VCaP (cell line): ENCODE measurements around the gene HMCN2.

Experiments
- H3K27ac ChIP-seq: fragments of 450-650 bp; 2 replicates; pipeline ENCODE4 v1.5.1; 2017
- TF ChIP-seq, protein P1 (sequence below): fragments of 450-650 bp; conservative IDR thresholded peaks from 2 replicates; pipeline ENCODE4 v1.5.1; 2017; ENCODE audit warnings: mild to moderate bottlenecking, moderate library complexity

Gene HMCN2

DNA sequence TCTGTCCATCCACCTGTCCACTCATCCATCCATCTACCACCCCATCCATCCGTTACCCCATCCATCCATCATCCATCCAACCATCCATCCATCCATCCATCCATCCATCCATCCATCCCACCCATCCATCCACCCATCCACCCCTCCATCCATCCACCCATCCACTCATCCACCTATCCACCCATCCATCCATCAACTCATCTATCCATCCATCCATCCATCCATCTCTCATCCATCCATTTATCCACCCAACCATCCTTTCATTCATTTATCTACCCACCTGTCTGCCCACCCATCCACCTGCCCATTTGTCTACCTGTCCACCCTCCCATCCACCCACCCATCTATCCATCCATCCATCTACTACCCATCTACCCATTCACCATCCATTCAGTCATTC lies 95.1 kb downstream of the HMCN2 start:
- TF ChIP-seq, protein P1, sequence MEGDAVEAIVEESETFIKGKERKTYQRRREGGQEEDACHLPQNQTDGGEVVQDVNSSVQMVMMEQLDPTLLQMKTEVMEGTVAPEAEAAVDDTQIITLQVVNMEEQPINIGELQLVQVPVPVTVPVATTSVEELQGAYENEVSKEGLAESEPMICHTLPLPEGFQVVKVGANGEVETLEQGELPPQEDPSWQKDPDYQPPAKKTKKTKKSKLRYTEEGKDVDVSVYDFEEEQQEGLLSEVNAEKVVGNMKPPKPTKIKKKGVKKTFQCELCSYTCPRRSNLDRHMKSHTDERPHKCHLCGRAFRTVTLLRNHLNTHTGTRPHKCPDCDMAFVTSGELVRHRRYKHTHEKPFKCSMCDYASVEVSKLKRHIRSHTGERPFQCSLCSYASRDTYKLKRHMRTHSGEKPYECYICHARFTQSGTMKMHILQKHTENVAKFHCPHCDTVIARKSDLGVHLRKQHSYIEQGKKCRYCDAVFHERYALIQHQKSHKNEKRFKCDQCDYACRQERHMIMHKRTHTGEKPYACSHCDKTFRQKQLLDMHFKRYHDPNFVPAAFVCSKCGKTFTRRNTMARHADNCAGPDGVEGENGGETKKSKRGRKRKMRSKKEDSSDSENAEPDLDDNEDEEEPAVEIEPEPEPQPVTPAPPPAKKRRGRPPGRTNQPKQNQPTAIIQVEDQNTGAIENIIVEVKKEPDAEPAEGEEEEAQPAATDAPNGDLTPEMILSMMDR, result no peak

DNA sequence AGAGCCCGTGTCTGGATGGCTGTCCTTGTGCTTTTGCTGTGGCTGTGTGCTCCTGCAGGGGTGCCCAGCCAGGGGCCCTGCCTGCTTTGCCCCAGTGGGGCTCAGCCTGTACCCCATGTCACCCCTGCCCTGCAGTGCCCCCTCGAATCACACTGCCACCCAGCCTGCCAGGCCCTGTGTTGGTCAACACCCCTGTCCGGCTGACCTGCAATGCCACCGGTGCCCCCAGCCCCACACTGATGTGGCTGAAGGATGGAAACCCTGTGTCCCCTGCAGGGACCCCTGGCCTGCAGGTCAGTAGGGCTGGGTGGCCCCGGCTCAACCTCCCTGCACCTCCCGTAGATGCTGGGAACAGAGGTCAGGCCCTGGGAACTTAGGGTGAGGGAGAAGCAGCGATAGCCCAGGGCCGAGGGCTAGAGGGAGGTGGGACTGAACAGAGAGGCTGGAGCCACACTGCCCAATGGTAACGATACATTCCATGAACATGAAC lies 96.4 kb downstream of the HMCN2 start:
- no peak overlapping the region for H3K27ac ChIP-seq
- TF ChIP-seq, protein P1, result no peak

More for the DNA sequence above, 95.1 kb downstream of the HMCN2 start:
- no peak overlapping the region for H3K27ac ChIP-seq

DNA sequence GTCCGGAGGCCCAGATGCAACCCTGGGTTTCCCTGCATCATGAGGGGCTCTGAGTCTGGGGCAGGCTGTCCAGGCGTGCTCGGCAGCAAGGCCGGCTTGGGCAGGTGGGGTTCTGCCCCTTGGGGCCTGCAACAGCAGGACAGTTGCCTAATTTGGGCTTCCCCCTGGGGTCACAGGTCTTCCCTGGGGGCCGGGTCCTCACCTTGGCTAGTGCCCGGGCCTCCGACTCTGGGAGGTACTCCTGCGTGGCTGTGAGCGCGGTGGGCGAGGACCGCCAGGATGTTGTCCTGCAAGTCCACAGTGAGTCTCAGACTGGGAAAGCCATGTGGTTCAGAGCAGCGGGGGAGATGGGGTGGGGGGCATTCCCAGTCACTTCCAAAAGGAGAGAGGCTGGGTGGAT lies 97.1 kb downstream of the HMCN2 start:
- TF ChIP-seq, protein P1, result no peak
- H3K27ac ChIP-seq, result no peak overlapping the region

DNA sequence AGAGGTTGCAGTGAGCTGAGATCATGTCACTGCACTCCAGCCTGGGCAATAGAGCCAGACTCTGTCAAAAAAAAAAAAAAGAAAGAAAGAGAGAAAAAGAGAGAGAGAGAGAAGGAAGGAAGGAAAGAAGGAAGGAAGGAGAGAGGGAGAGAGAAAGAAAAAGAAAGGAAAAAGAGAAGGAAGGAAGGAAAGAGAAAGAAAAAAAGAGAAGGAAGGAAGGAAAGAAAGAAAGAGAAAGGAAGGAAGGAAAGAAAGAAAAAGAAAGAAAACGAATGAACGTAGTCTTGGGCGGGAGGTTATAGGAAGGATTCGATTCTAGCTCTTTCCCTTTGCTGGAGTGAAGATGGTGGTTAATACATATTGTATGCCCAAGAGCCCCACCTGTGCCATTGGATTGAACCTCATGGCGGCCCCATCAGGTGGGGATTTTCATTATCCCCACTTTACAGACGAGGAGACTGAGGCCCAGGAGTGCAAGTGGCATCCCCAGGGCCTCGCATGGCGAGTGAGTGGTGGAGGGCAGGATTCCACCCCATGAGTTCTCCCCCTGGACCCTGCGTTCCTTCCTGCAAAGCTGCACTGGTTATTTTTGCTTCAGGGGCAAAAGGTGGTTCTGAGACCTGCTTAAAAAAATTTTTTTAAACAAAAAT lies 98.3 kb downstream of the HMCN2 start:
- no peak overlapping the region for H3K27ac ChIP-seq
- TF ChIP-seq, protein P1, result no peak

DNA sequence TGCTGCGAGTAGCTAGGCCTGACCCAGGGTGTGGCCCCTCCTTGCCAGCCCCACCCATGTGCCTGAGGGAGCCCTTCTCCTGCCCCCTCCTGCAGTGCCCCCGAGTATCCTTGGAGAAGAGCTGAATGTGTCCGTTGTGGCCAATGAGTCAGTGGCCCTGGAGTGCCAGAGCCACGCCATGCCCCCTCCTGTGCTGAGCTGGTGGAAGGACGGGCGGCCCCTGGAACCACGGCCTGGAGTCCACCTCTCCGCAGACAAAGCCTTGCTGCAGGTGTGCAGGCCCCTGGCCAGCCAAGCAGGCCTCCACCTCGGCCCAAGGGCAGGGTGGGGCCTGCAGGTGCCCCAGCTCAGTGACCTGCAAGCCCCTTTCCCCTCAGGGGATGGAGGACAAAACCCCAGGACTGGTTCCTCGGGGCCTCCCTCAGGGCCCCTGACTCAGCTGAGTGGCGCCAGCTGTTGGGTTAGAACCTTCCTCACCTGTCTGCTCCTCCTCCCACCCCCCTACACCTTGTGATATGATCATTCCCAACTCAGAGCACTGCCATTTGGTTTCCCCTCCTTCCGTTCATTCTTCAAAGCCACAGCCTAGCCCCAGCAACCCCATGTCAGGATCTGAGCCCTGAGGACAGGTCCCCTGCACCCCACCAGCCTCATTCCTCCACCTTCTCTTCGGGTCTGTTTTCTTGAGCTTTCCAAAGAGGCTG lies 99.2 kb downstream of the HMCN2 start:
- TF ChIP-seq, protein P1, result no peak
- H3K27ac ChIP-seq, result no peak overlapping the region

DNA sequence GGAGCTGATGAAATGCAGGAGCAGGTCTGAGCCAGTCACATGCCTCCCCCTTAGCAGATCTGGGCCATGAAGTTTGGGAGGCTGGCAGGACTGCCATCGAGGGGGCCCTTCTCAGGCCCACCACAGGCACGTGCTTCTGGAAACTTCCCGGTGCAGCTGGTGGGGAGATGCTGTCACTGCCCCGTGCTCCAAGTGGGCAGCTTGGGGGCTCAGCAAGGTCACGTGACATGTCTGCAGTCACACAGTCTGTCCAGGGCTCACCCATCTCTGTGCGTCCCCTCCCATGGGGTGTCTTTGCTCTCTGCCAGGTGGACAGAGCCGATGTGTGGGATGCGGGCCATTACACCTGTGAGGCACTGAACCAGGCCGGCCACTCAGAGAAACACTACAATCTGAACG lies 99.8 kb downstream of the HMCN2 start:
- TF ChIP-seq, protein P1, result no peak
- H3K27ac ChIP-seq, result no peak overlapping the region

DNA sequence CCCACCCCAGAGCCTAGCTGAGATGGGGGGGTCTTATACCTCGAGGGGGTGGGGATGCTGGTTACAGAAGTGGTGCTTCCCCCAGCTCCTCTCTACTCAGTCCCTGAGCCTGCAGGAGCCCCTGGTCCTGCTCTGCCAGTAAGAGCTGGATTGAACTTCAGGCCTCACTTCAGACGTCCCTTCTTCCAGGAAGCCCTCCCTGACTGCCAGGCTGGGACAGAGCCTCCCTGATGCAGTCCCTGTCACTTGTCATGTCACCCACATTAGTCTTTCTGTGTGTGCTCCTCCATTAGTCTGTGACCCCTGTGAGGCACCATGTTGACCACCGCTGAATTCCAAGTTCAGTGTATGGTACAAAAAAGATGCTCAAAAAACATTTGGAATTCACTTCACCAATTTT lies 100.5 kb downstream of the HMCN2 start:
- TF ChIP-seq, protein P1, result no peak
- no peak overlapping the region for H3K27ac ChIP-seq
